Upper lobe of right lung (tissue), 1 donor: ENCODE results near the gene BICC1. TPM values are rescaled to one million over a fixed set of nuclear protein-coding genes. Genes with fewer than 3 reads are reported as not detected.
"Not testable (repeated sequence)": the region's sequence is repeated elsewhere in the genome, so short reads cannot be mapped to it uniquely, and the experiment has no call there.

Source experiments
- ATAC-seq: fragments of 200-7000 bp; cut with Tn5 transposase; one replicate; pipeline ENCODE4 v1.9.1; 2020; ENCODE audit warnings: mild to moderate bottlenecking, moderate library complexity
- DNase-seq: peaks from one replicate; pipeline ENCODE4 v3.0.0-alpha.2; 2020
- H3K27ac ChIP-seq: fragments of 200-600 bp; one replicate; pipeline ENCODE4 v1.8.0; 2022
- H3K27me3 ChIP-seq: fragments of 200-600 bp; one replicate; pipeline ENCODE4 v1.8.0; 2022; ENCODE audit warnings: mild to moderate bottlenecking
- H3K36me3 ChIP-seq: fragments of 200-600 bp; one replicate; pipeline ENCODE4 v1.8.0; 2022
- H3K4me1 ChIP-seq: fragments of 200-600 bp; one replicate; pipeline ENCODE4 v1.8.0; 2022
- H3K4me3 ChIP-seq: fragments of 200-600 bp; one replicate; pipeline ENCODE4 v1.8.0; 2022; ENCODE audit warnings: mild to moderate bottlenecking
- H3K9me3 ChIP-seq: fragments of 200-600 bp; one replicate; pipeline ENCODE4 v1.8.0; 2022
- intact Hi-C: fragments of 100-400 bp; cut with DNase I; formaldehyde crosslinking; loops from one replicate; pipeline ENCODE4 v1.11.0; 2022
- total RNA-seq: library from RNA; stranded (reverse); fragmentation: NEBNext Ultra II Directional; extraction: Animal tissue kit (Norgen Biotek cat#: 25700); gene quantifications from one replicate; pipeline ENCODE4 v1.2.1, GENCODE V29; 2021
- TF ChIP-seq, protein P1 (sequence below): fragments of 200-600 bp; IDR thresholded peaks from one replicate; pipeline ENCODE4 v1.8.0; 2022; ENCODE audit warnings: antibody characterized with exemption
- donor health status: DM: no; HTN: yes; CAD: no; lungs with severe emphysema.

The BICC1 gene
- total RNA-seq, 1 donor from 2014 or later, result 9.2 TPM

DNA sequence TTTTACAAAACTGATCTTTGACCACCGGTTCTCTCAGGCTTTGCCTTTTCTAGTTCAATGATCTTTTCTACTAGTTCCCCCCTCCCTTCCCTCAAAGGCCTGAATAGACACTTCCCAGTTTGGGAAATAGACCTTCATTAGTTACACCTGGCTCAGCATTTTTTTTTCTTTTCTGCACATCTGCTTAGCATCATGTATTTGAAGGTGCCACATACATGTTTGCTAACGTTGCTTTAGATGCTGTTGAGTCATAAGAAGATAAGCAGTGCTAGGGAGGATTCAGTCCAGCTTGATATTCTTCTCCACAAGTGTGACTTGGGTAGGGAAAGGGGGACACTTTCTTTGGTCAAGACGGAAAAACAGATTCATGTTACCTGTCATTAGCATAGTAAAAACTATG, 78.3 kb downstream of the BICC1 start:
- no peaks in the 10 kb centered on the region for H3K27me3 ChIP-seq
- no peaks in the 10 kb centered on the region for H3K36me3 ChIP-seq
- H3K9me3 ChIP-seq, result no peaks in the 10 kb centered on the region
- TF ChIP-seq, protein P1, sequence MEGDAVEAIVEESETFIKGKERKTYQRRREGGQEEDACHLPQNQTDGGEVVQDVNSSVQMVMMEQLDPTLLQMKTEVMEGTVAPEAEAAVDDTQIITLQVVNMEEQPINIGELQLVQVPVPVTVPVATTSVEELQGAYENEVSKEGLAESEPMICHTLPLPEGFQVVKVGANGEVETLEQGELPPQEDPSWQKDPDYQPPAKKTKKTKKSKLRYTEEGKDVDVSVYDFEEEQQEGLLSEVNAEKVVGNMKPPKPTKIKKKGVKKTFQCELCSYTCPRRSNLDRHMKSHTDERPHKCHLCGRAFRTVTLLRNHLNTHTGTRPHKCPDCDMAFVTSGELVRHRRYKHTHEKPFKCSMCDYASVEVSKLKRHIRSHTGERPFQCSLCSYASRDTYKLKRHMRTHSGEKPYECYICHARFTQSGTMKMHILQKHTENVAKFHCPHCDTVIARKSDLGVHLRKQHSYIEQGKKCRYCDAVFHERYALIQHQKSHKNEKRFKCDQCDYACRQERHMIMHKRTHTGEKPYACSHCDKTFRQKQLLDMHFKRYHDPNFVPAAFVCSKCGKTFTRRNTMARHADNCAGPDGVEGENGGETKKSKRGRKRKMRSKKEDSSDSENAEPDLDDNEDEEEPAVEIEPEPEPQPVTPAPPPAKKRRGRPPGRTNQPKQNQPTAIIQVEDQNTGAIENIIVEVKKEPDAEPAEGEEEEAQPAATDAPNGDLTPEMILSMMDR, result no peak
- intact Hi-C loops, result no loop called here
- peaks cover 10% of the 10 kb centered on the region for H3K4me1 ChIP-seq
- no peak for DNase-seq
- no peak overlapping the region for H3K4me3 ChIP-seq
- H3K27ac ChIP-seq, result no peak overlapping the region
- ATAC-seq, result no peak

DNA sequence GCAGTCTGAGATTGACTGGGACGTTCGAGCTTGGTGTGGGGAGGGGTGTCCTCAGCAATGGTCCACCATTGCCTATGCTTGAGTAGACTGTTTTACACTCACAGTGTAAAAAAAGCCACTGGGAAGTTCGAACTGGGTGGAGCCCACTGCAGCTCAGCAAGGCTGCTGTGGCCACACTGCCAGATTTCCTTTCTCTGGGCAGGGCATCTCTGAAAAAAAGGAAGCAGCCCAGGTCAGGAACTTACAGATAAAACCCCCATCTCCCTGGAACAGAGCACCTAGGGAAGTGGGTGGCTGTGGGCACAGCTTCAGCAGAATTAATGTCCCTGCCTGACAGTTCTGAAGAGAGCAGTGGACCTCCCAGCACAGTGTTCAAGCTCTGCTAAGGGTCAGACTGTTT, 80.3 kb downstream of the BICC1 start:
- Histone ChIP-seq H3K27ac (no peak overlapping the region), H3K9me3 (no peaks in the 10 kb centered on the region), H3K27me3 (no peaks in the 10 kb centered on the region), H3K4me3 (no peak overlapping the region), H3K4me1 (peaks cover 10% of the 10 kb centered on the region), H3K36me3 (no peaks in the 10 kb centered on the region)
- DNase-seq, result no peak
- intact Hi-C loops, result no loop called here
- TF ChIP-seq, protein P1, result no peak
- no peak for ATAC-seq

DNA sequence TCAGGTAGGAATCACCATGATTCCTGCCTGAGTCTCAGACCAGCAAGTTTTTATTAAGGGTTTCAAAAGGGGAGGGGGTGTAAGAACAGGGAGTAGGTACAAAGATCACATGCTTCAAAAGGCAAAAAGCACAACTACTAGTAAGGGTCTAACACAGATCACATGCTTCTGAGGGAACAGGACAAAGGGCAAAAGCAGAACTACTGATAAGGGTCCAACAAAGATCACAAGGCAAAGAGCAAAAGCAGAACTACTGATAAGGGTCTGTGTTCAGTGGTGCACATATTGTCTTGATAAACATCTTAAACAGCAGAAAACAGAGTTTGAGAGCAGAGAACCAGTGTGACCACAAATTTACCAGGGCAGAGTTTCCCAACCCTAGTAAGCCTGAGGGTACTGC, 84.5 kb downstream of the BICC1 start:
- intact Hi-C loops, result not testable (repeated sequence)

DNA sequence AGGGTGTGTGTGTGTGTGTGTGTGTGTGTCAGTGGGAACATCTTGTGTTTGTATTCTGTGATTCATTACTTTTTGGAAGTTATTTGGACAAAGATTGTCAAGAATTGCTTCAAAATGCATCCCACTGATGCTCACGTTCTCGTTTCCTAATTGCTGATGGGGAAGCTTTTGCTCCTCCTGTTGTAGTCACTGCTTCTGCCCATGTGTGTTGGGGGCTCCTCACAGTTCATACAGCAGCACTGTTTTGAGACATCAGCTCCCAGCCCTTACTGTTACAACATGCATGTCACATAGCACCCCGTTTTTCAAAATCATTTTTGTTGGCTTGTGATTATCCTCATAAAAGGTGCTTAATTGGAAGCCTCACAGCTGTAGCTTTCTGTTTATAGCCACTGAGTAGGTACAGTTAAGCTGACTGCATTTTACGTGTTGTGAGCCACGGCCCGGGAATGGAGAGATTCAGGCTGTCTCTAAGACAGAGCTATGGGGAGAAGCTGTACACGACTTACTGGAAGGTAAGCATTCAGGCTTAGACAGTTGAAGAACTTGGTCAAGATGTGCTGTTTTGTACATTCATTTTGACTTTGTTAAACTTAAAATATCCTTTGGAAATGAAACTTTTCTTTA, 87.4 kb downstream of the BICC1 start:
- intact Hi-C loops, result no loop called here
- no peak overlapping the region for H3K27ac ChIP-seq
- H3K9me3 ChIP-seq, result no peaks in the 10 kb centered on the region
- TF ChIP-seq, protein P1, result no peak
- H3K27me3 ChIP-seq, result no peaks in the 10 kb centered on the region
- ATAC-seq (no peak), DNase-seq (no peak)
- no peaks in the 10 kb centered on the region for H3K4me1 ChIP-seq
- no peak overlapping the region for H3K4me3 ChIP-seq
- H3K36me3 ChIP-seq, result no peaks in the 10 kb centered on the region

More for the DNA sequence above, 84.5 kb downstream of the BICC1 start:
- not testable (repeated sequence) for H3K27ac ChIP-seq, H3K4me3 ChIP-seq, H3K9me3 ChIP-seq, H3K4me1 ChIP-seq, ATAC-seq, H3K27me3 ChIP-seq, DNase-seq, H3K36me3 ChIP-seq

DNA sequence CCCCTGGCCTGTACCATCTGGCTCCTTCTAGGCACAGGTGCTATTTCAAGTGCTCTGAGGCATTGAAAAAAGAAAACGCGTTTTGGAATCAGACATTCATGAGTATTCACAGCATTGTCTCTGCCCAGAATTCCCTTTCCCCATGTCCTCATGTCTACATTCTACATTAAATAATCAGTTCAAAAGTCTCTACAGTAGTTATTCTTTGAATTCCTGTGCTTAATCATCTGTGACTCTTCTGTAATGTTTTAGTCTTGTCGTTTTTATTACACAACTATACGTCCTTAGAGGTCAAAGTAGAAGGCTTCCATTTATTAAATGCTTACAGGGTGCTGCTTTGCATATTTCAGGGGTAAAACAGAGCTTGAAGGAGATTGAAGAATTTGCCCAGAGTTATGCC, 95.7 kb downstream of the BICC1 start:
- DNase-seq (no peak), ATAC-seq (no peak)
- Histone ChIP-seq H3K27ac (no peak overlapping the region), H3K36me3 (no peaks in the 10 kb centered on the region), H3K9me3 (no peaks in the 10 kb centered on the region), H3K4me3 (no peak overlapping the region), H3K27me3 (no peaks in the 10 kb centered on the region), H3K4me1 (no peaks in the 10 kb centered on the region)
- intact Hi-C loops, result no loop called here
- TF ChIP-seq, protein P1, result no peak

DNA sequence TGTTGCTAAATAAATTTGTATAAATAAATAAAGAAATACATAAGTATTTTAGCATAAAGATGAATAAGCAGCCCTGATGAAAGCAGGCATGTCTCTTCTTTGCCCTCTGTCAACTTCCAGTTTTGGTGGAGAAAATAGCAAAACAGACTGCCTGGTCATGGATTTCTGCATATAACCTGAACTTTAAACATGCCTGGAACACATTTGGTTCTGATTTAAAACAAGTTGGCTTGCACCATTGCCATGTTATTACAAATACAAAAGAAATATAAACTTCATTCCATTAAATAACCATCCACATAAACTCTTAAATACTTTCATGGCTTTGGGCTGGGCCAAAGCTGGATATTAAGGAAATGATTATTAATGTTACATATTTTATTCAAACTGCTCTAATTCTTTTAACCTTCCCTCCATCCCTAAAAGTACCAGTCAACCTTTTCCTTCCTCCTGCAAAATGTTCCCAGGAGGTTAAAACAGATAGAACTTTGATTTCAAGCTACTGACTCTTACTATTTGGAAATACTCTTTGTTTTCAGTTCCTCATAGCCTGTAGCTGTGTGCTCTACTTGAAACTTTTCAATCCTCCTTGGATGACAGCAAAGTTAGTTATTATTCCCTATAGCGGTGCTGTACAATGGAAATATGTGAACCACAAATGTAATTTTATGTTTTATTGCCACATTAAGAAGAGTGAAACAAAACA, 96.3 kb downstream of the BICC1 start:
- H3K4me1 ChIP-seq, result no peaks in the 10 kb centered on the region
- H3K9me3 ChIP-seq, result no peaks in the 10 kb centered on the region
- no peaks in the 10 kb centered on the region for H3K36me3 ChIP-seq
- intact Hi-C loops, result no loop called here
- DNase-seq, result no peak
- no peak for ATAC-seq
- no peak overlapping the region for H3K27ac ChIP-seq
- H3K27me3 ChIP-seq, result no peaks in the 10 kb centered on the region
- H3K4me3 ChIP-seq, result no peak overlapping the region
- TF ChIP-seq, protein P1, result no peak
